GM12874 (cell line): ENCODE data around the gene RNASEL.

Experiments
- TF ChIP-seq, protein P1 (sequence below): IDR thresholded peaks from 2 replicates; pipeline ENCODE4 v1.5.1; 2011; ENCODE audit warnings: low read depth, mild to moderate bottlenecking, control low read depth, low read length, moderate library complexity; ENCODE audit not compliant: insufficient read depth

The RNASEL gene

DNA sequence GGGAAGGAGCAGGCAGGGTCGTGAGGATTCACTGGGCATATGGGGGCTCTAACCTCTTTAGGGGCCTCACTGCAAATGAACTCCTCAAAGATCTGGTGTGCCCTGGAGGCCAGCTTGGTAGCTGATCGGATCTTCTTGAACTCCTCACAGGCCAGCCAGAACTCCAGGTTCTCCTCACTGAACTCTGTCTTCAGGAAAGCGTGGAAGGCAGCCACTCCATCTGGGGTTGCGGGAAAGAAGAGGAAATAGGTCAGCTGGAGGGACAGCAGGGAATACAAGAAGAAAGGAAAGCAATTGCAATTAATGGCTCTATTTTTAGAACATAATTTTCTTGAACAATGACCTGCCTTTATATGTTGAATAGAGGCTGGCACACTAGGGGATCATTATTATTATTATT lies 12.9 kb upstream of the RNASEL start:
- TF ChIP-seq, protein P1, sequence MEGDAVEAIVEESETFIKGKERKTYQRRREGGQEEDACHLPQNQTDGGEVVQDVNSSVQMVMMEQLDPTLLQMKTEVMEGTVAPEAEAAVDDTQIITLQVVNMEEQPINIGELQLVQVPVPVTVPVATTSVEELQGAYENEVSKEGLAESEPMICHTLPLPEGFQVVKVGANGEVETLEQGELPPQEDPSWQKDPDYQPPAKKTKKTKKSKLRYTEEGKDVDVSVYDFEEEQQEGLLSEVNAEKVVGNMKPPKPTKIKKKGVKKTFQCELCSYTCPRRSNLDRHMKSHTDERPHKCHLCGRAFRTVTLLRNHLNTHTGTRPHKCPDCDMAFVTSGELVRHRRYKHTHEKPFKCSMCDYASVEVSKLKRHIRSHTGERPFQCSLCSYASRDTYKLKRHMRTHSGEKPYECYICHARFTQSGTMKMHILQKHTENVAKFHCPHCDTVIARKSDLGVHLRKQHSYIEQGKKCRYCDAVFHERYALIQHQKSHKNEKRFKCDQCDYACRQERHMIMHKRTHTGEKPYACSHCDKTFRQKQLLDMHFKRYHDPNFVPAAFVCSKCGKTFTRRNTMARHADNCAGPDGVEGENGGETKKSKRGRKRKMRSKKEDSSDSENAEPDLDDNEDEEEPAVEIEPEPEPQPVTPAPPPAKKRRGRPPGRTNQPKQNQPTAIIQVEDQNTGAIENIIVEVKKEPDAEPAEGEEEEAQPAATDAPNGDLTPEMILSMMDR = no peak

- TF ChIP-seq, protein P1 = peak; percentile 53
These were observed 12.3 kb upstream of the RNASEL start for GRCh38 chr1:182601416-182601786.

- TF ChIP-seq, protein P1 = no peak
These were observed 11.8 kb upstream of the RNASEL start for GRCh38 chr1:182600745-182601415.

DNA sequence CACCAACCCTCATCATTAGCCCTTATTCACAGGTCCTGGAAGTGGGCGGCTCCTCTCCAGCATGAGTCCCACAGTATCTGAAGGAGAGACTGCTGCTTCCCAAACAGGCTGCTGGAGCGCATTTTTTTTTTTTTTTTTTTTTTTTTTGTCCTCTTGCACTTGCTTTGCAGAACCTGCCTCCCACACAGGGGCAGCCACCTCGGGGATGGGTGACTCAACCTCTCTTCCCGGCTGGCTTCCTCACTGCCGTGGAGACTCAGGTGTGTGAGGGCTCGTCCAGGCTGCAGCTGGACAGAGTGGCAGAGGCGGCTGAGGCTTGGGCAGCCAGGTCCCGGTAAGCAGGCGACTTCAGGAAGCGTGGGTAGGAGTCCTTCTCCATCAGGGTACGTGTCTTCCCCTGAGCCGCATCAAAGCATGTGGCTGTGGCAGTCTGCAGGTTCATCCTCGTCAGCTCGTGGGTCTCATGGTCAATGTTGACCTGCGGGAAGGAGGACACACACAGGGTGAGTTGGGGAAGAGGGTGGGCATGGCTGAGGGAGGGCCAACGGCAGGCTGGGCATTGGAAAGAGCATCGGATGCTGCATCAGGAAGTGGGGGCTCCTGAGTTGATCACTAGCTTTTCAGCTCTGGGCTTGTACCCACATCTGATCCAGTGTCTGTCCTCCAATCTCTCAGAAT lies 11.1 kb upstream of the RNASEL start:
- TF ChIP-seq, protein P1 = no peak

DNA sequence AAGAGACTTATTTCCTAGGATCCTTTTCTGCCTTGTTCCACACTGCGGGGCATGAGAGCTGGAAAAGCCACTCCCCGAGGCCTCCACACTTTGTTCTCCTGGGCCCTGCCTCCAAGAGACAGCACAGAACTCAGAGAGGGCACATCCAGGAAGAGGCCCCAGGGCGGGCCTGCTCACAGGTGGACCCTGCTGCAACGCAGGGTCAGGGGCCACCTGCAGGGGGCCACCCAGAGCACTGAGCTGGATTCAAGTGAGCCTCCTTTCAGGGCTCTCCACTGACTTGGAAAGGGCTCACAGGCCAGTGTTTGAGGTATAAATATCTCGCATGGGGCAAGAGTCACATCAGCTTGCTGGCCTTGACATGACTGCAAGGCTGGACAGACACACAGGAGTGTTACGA lies 10.3 kb upstream of the RNASEL start:
- TF ChIP-seq, protein P1 = peak; percentile 67

DNA sequence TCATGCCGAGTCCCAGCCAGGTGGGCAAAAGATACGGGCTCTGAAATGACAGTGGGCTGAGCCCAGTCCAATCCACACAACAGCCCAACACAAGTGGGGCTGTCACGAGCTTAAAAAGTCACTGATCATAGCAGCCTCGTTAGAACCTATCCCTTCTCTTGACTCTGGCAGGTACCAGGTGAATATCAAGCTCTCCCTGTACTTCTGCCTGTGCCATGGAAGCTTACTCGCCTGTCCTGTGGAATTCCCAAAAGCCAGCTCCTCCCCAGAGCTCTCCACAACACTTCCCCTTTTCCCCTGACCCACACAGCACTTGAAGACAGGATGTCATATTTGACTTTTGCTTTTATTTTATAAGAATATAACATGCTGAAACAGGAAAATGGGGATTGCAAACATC lies 9.2 kb upstream of the RNASEL start:
- TF ChIP-seq, protein P1 = no peak

- TF ChIP-seq, protein P1 = no peak
These were observed 7.9 kb upstream of the RNASEL start for GRCh38 chr1:182596934-182597333.
